Erythroblast (primary cell): Measurements from ENCODE around the gene CMIP.

Experiments used
- GATA1 ChIP-seq: IDR thresholded peaks from 2 replicates; pipeline ENCODE4 v1.6.1; 2011; ENCODE audit warnings: low read depth, mild to moderate bottlenecking, control low read depth, low read length, moderate library complexity
- POLR2A ChIP-seq: IDR thresholded peaks from 2 replicates; pipeline ENCODE4 v1.6.1; 2011; ENCODE audit warnings: mild to moderate bottlenecking, low read length

GRCh38 chr16:81566086-81567007 is 121.7 kb downstream of the CMIP start:
- no peak for TF ChIP-seq POLR2A
- TF ChIP-seq GATA1, result no peak
